GM12878 (cell line): Measurements from ENCODE around the gene DDR1. TPM values are rescaled to one million over a fixed set of nuclear protein-coding genes. Genes with fewer than 3 reads are reported as not detected.

Experiments
- ATAC-seq: fragments of 200-7000 bp; cut with Tn5 transposase; 3 replicates; pipeline ENCODE4 v1.9.1; 2020; ENCODE audit warnings: mild to moderate bottlenecking, moderate library complexity
- BruUV-seq: library from RNA; stranded (reverse); fragments of 400-500 nt; replicated peaks from 2 replicates; lab custom pipeline; 2021; lab: Mats Ljungman, UMichigan
- CTCF ChIA-PET: fragments of 300-600 bp; sonication (Branson Sonifier 250); formaldehyde crosslinking; extraction: SDS; loops from one replicate; lab custom pipeline; 2021; ENCODE audit warnings: inconsistent platforms; lab: Yijun Ruan, JAX
- POLR2A ChIA-PET: fragments of 350-600 bp; formaldehyde crosslinking; extraction: SDS; loops from one replicate; lab custom pipeline; 2021; ENCODE audit warnings: inconsistent platforms; lab: Charles Lee
- RAD21 ChIA-PET: fragments of 300-600 bp; sonication (Branson Sonifier 250); formaldehyde crosslinking; loops from one replicate; lab custom pipeline; 2023; ENCODE audit warnings: antibody characterized with exemption; ENCODE audit not compliant: unreplicated experiment; lab: Charles Lee
- SMC1A ChIA-PET: fragments of 300-600 bp; sonication (Branson Sonifier 250); formaldehyde crosslinking; loops from one replicate; lab custom pipeline; 2023; ENCODE audit not compliant: unreplicated experiment, uncharacterized antibody; lab: Charles Lee
- DNase-seq: peaks from one replicate; pipeline ENCODE4 v3.0.0-alpha.2; 2011; ENCODE audit warnings: low read depth, low spot score
- FAIRE-seq: peaks from 3 replicates; lab custom pipeline; 2011; peaks lifted over from hg19 to GRCh38; lab: Jason Lieb, UNC
- H2AFZ ChIP-seq: 2 replicates; pipeline ENCODE4 v1.6.0; 2011; ENCODE audit warnings: low read depth, low read length, control low read depth; ENCODE audit not compliant: control insufficient read depth
- H3K27ac ChIP-seq: 2 replicates; pipeline ENCODE4 v1.5.1; 2011; ENCODE audit warnings: control low read depth; ENCODE audit not compliant: control insufficient read depth, insufficient read depth
- H3K27me3 ChIP-seq, 2 experiments: replicated peaks in 1 of 2; 2 replicates each; pipeline versions ENCODE4 v1.6.0 to v1.6.1; 2011; ENCODE audit warnings: low read length in 1 of 2; ENCODE audit not compliant: control insufficient read depth in 2 of 2, insufficient read depth in 2 of 2
- H3K36me3 ChIP-seq, 2 experiments: 2 replicates each; pipeline ENCODE4 v1.5.1; 2011; ENCODE audit warnings: low read length in 1 of 2; ENCODE audit not compliant: control insufficient read depth in 2 of 2, insufficient read depth in 2 of 2
- H3K4me1 ChIP-seq: 2 replicates; pipeline ENCODE4 v1.6.1; 2011; ENCODE audit warnings: mild to moderate bottlenecking, low read length, moderate library complexity, mixed read lengths; ENCODE audit not compliant: control insufficient read depth, insufficient read depth
- H3K4me2 ChIP-seq: 2 replicates; pipeline ENCODE4 v1.6.0; 2011; ENCODE audit warnings: control low read depth; ENCODE audit not compliant: control insufficient read depth, insufficient read depth
- H3K4me3 ChIP-seq: fragments of 200-600 bp; sonication (generic); 2 replicates; pipeline ENCODE4 v1.5.1; 2016
- H3K79me2 ChIP-seq: 2 replicates; pipeline ENCODE4 v1.6.0; 2011; ENCODE audit warnings: low read length; ENCODE audit not compliant: control insufficient read depth, insufficient read depth
- H3K9ac ChIP-seq: 2 replicates; pipeline ENCODE4 v1.8.0; 2011; ENCODE audit warnings: low read length, control low read depth, mixed read lengths; ENCODE audit not compliant: control insufficient read depth, insufficient read depth
- H3K9me3 ChIP-seq: replicated peaks from 3 replicates; pipeline ENCODE4 v1.5.1; 2011; ENCODE audit warnings: mild to moderate bottlenecking, low read length; ENCODE audit not compliant: control insufficient read depth, insufficient read depth
- H4K20me1 ChIP-seq: 2 replicates; pipeline ENCODE4 v1.6.0; 2011; ENCODE audit not compliant: control insufficient read depth, insufficient read depth
- CEBPB ChIP-seq, 2 experiments: fragments of 150-350 bp in 1 of 2; IDR thresholded peaks; 2 replicates each; pipeline ENCODE4 v1.6.1; 2012 to 2014; ENCODE audit warnings: low read depth in 2 of 2, low read length in 2 of 2, borderline replicate concordance in 1 of 2, inconsistent platforms in 1 of 2
- HDAC2 ChIP-seq: fragments of 200-600 bp; sonication (generic); IDR thresholded peaks from 2 replicates; pipeline ENCODE4 v1.6.1; 2017
- MTA2 ChIP-seq: fragments of 450-650 bp; IDR thresholded peaks from 2 replicates; pipeline ENCODE4 v1.6.1; 2016; ENCODE audit warnings: low read depth, mild to moderate bottlenecking, moderate library complexity
- NR2F1 ChIP-seq: fragments of 450-650 bp; conservative IDR thresholded peaks from 2 replicates; pipeline ENCODE4 v1.6.1; 2017; ENCODE audit warnings: mild to moderate bottlenecking
- STAT1 ChIP-seq: fragments of 450-650 bp; conservative IDR thresholded peaks from 2 replicates; pipeline ENCODE4 v1.6.1; 2014; ENCODE audit warnings: antibody characterized with exemption, mild to moderate bottlenecking
- WGBS: methylation state at CpG from one replicate; pipeline ENCODE4 v1.1.6; 2016; ENCODE audit warnings: low lambda C conversion rate; ENCODE audit not compliant: insufficient replicate concordance, insufficient coverage; ENCODE audit errors: missing lambda C conversion rate; 5-methylcytosine and 5-hydroxymethylcytosine counted together
- in situ Hi-C: fragments of 300-500 bp; cut with MboI; formaldehyde crosslinking; loops from 9 replicates; pipeline ENCODE4 v1.14.3; 2018; ENCODE audit warnings: mixed read lengths
- intact Hi-C: fragments of 100-400 bp; cut with micrococcal nuclease; formaldehyde crosslinking; loops from one replicate; pipeline ENCODE4 v1.14.2; 2022; ENCODE audit not compliant: unreplicated experiment
- polyA plus RNA-seq, 11 experiments: library from polyadenylated mRNA; depleted of rRNA in 4 of 11; unstranded in 6 of 11; stranded (reverse) in 5 of 11; fragments of >200 nt; fragmentation: Nextera tagmentation in 4 of 11; fragmentation: Illumina TruSeq in 1 of 11; extraction: Ambion mirVana in 4 of 11; extraction: Trizol in 1 of 11; gene quantifications; 1 replicate in 1 of 11; 2 replicates in 10 of 11; pipeline versions ENCODE4 v1.2.1 to v1.2.3, GENCODE V29; 2011 to 2016; ENCODE audit warnings: inconsistent platforms in 2 of 11, missing spikeins in 2 of 11, low read depth in 1 of 11
- total RNA-seq, 4 experiments: library from RNA; depleted of rRNA in 3 of 4; stranded (reverse); fragments of >200 nt in 3 of 4; fragmentation: Illumina TruSeq in 1 of 4; extraction: Trizol in 1 of 4; gene quantifications; 2 replicates each; pipeline versions ENCODE4 v1.2.1 to v1.2.3, GENCODE V29; 2013 to 2021
- TF ChIP-seq, protein P1 (sequence below): fragments of 150-350 bp; IDR thresholded peaks from 2 replicates; pipeline ENCODE4 v1.6.1; 2014; ENCODE audit warnings: mild to moderate bottlenecking, low read depth, low read length
- TF ChIP-seq, protein P2 (sequence below): IDR thresholded peaks from 2 replicates; pipeline ENCODE4 v1.6.1; 2011; ENCODE audit warnings: mild to moderate bottlenecking, low read depth, low read length, moderate library complexity; ENCODE audit not compliant: insufficient replicate concordance
- TF ChIP-seq, protein P3 (sequence below): IDR thresholded peaks from 2 replicates; pipeline ENCODE4 v1.6.1; 2012; ENCODE audit warnings: improper control_type of control experiment, low read depth, low read length; ENCODE audit not compliant: insufficient replicate concordance
- TF ChIP-seq, protein P4 (sequence below): fragments of 450-650 bp; IDR thresholded peaks from 2 replicates; pipeline ENCODE4 v1.6.1; 2018; ENCODE audit warnings: borderline replicate concordance, mild to moderate bottlenecking; ENCODE audit not compliant: partially characterized antibody

Gene DDR1
- total and polyA plus RNA-seq, 10 of the 15 experiments (the other 5 are each of a cell fraction or from before 2014, with no cell fraction given): 1.1 to 39.0 (median 11.9) TPM

DNA sequence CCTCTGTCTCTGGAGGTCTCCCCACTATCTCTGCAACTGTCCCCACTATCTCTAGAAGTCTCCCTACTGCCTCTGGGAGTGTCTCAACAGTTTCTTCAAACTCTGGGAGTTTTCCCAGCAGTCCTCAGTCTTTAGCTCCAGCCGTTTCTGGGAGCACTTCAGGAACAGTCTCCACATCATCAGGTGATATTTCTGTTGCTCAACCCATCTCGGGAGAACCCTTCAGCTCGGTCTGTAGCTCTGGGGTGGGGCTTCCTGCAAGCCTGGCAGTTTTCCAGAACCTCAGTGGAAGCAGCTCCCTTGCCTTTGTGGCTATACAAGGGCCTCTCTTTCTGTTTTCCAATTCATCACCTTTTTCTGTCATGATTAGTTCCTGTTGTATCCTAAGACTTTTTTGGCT is 50.7 kb downstream of the DDR1 start (continued):
- TF ChIP-seq CEBPB (IDR thresholded peaks at IDR 0.05; ENCODE audit: borderline replicate concordance in 1 of 2, low read depth in 2 of 2, low read length in 2 of 2): no peak
- no peak for TF ChIP-seq NR2F1

DNA sequence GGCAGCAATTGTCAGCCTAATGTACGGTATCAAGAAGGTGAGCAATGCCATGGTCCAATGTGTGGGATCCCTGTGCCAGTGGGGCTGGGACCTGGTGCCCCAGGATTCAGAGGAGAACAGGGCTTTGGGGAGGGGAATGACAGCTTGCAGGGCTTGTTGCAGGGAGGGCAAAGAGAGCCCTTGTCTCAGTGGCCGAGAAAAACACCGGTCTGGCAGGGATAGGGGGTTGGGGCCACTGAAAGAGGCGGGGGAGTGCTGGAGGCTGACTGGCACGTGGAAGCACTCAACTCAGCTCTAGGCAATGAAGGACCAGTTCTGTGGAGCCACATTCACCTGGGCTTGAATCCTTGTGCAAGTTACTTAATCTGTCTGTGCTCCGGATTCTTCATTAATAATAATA is 52.9 kb downstream of the DDR1 start:
- H3K27ac ChIP-seq: no peak overlapping the region
- H3K9me3 ChIP-seq: no peaks in the 10 kb centered on the region
- no peak overlapping the region for H3K4me2 ChIP-seq
- ChIA-PET POLR2A (no interaction called here), RAD21 (no interaction called here), SMC1A (no interaction called here)
- no peak overlapping the region for H2AFZ ChIP-seq
- no peak overlapping the region for H3K9ac ChIP-seq
- H3K27me3 ChIP-seq: peaks cover 0 to 2% of the 10 kb centered on the region in 2 experiments; a peak in 1 of 4 replicates
- no peak for ATAC-seq
- no TSS peak for BruUV-seq
- H3K79me2 ChIP-seq: no peaks in the 10 kb centered on the region
- DNase-seq: no peak
- intact Hi-C loops: no loop called here
- 53% methylated on average over 6 of the region's 6 CpGs for WGBS
- no peak overlapping the region for H3K4me3 ChIP-seq
- H4K20me1 ChIP-seq: no peaks in the 10 kb centered on the region; the same call in 1 of the 2 replicates
- H3K4me1 ChIP-seq: no peaks in the 10 kb centered on the region
- H3K36me3 ChIP-seq: no peaks in the 10 kb centered on the region
- TF ChIP-seq, protein P1, sequence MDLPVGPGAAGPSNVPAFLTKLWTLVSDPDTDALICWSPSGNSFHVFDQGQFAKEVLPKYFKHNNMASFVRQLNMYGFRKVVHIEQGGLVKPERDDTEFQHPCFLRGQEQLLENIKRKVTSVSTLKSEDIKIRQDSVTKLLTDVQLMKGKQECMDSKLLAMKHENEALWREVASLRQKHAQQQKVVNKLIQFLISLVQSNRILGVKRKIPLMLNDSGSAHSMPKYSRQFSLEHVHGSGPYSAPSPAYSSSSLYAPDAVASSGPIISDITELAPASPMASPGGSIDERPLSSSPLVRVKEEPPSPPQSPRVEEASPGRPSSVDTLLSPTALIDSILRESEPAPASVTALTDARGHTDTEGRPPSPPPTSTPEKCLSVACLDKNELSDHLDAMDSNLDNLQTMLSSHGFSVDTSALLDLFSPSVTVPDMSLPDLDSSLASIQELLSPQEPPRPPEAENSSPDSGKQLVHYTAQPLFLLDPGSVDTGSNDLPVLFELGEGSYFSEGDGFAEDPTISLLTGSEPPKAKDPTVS: no peak
- TF ChIP-seq MTA2: no peak
- TF ChIP-seq, protein P2, sequence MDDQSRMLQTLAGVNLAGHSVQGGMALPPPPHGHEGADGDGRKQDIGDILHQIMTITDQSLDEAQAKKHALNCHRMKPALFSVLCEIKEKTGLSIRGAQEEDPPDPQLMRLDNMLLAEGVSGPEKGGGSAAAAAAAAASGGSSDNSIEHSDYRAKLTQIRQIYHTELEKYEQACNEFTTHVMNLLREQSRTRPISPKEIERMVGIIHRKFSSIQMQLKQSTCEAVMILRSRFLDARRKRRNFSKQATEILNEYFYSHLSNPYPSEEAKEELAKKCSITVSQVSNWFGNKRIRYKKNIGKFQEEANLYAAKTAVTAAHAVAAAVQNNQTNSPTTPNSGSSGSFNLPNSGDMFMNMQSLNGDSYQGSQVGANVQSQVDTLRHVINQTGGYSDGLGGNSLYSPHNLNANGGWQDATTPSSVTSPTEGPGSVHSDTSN: no peak
- TF ChIP-seq STAT1: no peak
- TF ChIP-seq, protein P3, sequence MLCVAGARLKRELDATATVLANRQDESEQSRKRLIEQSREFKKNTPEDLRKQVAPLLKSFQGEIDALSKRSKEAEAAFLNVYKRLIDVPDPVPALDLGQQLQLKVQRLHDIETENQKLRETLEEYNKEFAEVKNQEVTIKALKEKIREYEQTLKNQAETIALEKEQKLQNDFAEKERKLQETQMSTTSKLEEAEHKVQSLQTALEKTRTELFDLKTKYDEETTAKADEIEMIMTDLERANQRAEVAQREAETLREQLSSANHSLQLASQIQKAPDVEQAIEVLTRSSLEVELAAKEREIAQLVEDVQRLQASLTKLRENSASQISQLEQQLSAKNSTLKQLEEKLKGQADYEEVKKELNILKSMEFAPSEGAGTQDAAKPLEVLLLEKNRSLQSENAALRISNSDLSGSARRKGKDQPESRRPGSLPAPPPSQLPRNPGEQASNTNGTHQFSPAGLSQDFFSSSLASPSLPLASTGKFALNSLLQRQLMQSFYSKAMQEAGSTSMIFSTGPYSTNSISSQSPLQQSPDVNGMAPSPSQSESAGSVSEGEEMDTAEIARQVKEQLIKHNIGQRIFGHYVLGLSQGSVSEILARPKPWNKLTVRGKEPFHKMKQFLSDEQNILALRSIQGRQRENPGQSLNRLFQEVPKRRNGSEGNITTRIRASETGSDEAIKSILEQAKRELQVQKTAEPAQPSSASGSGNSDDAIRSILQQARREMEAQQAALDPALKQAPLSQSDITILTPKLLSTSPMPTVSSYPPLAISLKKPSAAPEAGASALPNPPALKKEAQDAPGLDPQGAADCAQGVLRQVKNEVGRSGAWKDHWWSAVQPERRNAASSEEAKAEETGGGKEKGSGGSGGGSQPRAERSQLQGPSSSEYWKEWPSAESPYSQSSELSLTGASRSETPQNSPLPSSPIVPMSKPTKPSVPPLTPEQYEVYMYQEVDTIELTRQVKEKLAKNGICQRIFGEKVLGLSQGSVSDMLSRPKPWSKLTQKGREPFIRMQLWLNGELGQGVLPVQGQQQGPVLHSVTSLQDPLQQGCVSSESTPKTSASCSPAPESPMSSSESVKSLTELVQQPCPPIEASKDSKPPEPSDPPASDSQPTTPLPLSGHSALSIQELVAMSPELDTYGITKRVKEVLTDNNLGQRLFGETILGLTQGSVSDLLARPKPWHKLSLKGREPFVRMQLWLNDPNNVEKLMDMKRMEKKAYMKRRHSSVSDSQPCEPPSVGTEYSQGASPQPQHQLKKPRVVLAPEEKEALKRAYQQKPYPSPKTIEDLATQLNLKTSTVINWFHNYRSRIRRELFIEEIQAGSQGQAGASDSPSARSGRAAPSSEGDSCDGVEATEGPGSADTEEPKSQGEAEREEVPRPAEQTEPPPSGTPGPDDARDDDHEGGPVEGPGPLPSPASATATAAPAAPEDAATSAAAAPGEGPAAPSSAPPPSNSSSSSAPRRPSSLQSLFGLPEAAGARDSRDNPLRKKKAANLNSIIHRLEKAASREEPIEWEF: no peak
- TF ChIP-seq, protein P4, sequence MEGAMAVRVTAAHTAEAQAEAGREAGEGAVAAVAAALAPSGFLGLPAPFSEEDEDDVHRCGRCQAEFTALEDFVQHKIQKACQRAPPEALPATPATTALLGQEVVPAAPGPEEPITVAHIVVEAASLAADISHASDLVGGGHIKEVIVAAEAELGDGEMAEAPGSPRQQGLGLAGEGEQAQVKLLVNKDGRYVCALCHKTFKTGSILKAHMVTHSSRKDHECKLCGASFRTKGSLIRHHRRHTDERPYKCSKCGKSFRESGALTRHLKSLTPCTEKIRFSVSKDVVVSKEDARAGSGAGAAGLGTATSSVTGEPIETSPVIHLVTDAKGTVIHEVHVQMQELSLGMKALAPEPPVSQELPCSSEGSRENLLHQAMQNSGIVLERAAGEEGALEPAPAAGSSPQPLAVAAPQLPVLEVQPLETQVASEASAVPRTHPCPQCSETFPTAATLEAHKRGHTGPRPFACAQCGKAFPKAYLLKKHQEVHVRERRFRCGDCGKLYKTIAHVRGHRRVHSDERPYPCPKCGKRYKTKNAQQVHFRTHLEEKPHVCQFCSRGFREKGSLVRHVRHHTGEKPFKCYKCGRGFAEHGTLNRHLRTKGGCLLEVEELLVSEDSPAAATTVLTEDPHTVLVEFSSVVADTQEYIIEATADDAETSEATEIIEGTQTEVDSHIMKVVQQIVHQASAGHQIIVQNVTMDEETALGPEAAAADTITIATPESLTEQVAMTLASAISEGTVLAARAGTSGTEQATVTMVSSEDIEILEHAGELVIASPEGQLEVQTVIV: no peak
- no peak for TF ChIP-seq HDAC2
- no peak for TF ChIP-seq NR2F1
- TF ChIP-seq, all 136 proteins: peak for 0
- CTCF ChIA-PET: interaction anchor here (1.1 to 1.3 kb wide), 2 partner anchors 142 to 150 kb away, joined by 3 to 5 read pairs; no protein-coding TSS in a partner anchor
- FAIRE-seq: no peak
- in situ Hi-C loops: no loop called here
